SK-N-SH treated with all-trans-retinoic acid at 6 μM for 48 hours (cell line): ENCODE measurements around the gene NSG2.
"Not testable (repeated sequence)": the region's sequence is repeated elsewhere in the genome, so short reads cannot be mapped to it uniquely, and the experiment has no call there.

ENCODE experiments used
- ATAC-seq: fragments of 200-7000 bp; cut with Tn5 transposase; 3 replicates; pipeline ENCODE4 v1.9.1; 2020; ENCODE audit warnings: mild to moderate bottlenecking, moderate library complexity
- ARNTL ChIP-seq: fragments of 450-650 bp; formaldehyde crosslinking; IDR thresholded peaks from 2 replicates; pipeline ENCODE4 v1.5.0; 2020; ENCODE audit warnings: low read depth, mild to moderate bottlenecking, moderate library complexity, borderline replicate concordance
- CREB5 ChIP-seq: fragments of 250-450 bp; sonication (Bioruptor Pico); IDR thresholded peaks from 2 replicates; pipeline ENCODE4 v1.5.1; 2020; ENCODE audit warnings: low read depth, mild to moderate bottlenecking, moderate library complexity
- CSDC2 ChIP-seq: fragments of 250-450 bp; sonication (Bioruptor Pico); IDR thresholded peaks from 2 replicates; pipeline ENCODE4 v1.5.0; 2020; ENCODE audit warnings: mild to moderate bottlenecking, moderate library complexity
- ESRRG ChIP-seq: fragments of 250-450 bp; sonication (Bioruptor Pico); IDR thresholded peaks from 2 replicates; pipeline ENCODE4 v1.6.1; 2021; ENCODE audit warnings: mild to moderate bottlenecking
- GLIS3 ChIP-seq: fragments of 250-450 bp; sonication (Bioruptor Pico); IDR thresholded peaks from 2 replicates; pipeline ENCODE4 v1.5.0; 2020; ENCODE audit warnings: mild to moderate bottlenecking, moderate library complexity
- ISL1 ChIP-seq: fragments of 250-450 bp; sonication (Bioruptor Pico); IDR thresholded peaks from 2 replicates; pipeline ENCODE4 v2.1.2; 2022; ENCODE audit warnings: mild to moderate bottlenecking, moderate library complexity
- OSR1 ChIP-seq: fragments of 250-450 bp; sonication (Bioruptor Pico); IDR thresholded peaks from 2 replicates; pipeline ENCODE4 v1.8.0; 2022; ENCODE audit warnings: moderate library complexity, mild to moderate bottlenecking, inconsistent platforms
- POU6F1 ChIP-seq: fragments of 250-450 bp; sonication (Bioruptor Pico); IDR thresholded peaks from 2 replicates; pipeline ENCODE4 v1.8.0; 2021; ENCODE audit warnings: low read depth, mild to moderate bottlenecking, moderate library complexity, borderline replicate concordance
- PPARA ChIP-seq: fragments of 250-450 bp; sonication (Bioruptor Pico); IDR thresholded peaks from 2 replicates; pipeline ENCODE4 v1.5.0; 2020; ENCODE audit warnings: mild to moderate bottlenecking, borderline replicate concordance
- RARB ChIP-seq: fragments of 250-450 bp; sonication (Bioruptor Pico); IDR thresholded peaks from 2 replicates; pipeline ENCODE4 v1.8.0; 2021; ENCODE audit warnings: mild to moderate bottlenecking, moderate library complexity
- SNAI2 ChIP-seq: fragments of 250-450 bp; sonication (Bioruptor Pico); IDR thresholded peaks from 2 replicates; pipeline ENCODE4 v1.5.0; 2020; ENCODE audit warnings: mild to moderate bottlenecking, moderate library complexity
- TCF4 ChIP-seq: fragments of 250-450 bp; sonication (Bioruptor Pico); IDR thresholded peaks from 2 replicates; pipeline ENCODE4 v1.8.0; 2021; ENCODE audit warnings: mild to moderate bottlenecking, moderate library complexity, borderline replicate concordance
- TOX ChIP-seq: fragments of 250-450 bp; sonication (Bioruptor Pico); IDR thresholded peaks from 2 replicates; pipeline ENCODE4 v1.8.0; 2021; ENCODE audit warnings: mild to moderate bottlenecking, moderate library complexity, borderline replicate concordance
- ZC3H10 ChIP-seq: fragments of 250-450 bp; sonication (Bioruptor Pico); IDR thresholded peaks from 2 replicates; pipeline ENCODE4 v1.5.1; 2021; ENCODE audit warnings: mild to moderate bottlenecking, moderate library complexity
- ZFP30 ChIP-seq: fragments of 450-650 bp; formaldehyde crosslinking; IDR thresholded peaks from 2 replicates; pipeline ENCODE4 v1.5.0; 2022; ENCODE audit warnings: mild to moderate bottlenecking, moderate library complexity
- ZNF565 ChIP-seq: fragments of 450-650 bp; formaldehyde crosslinking; conservative IDR thresholded peaks from 2 replicates; pipeline ENCODE4 v1.5.0; 2020; ENCODE audit warnings: low read depth, mild to moderate bottlenecking, moderate library complexity
- ZNF8 ChIP-seq: fragments of 450-650 bp; formaldehyde crosslinking; IDR thresholded peaks from 2 replicates; pipeline ENCODE4 v1.5.0; 2020; ENCODE audit warnings: mild to moderate bottlenecking, moderate library complexity
- TF ChIP-seq, protein P1 (sequence below): fragments of 250-450 bp; sonication (Bioruptor Pico); IDR thresholded peaks from 2 replicates; pipeline ENCODE4 v1.8.0; 2020; ENCODE audit warnings: mild to moderate bottlenecking, moderate library complexity, borderline replicate concordance
- TF ChIP-seq, protein P2 (sequence below): fragments of 250-450 bp; sonication (Bioruptor Pico); IDR thresholded peaks from 2 replicates; pipeline ENCODE4 v1.5.1; 2021; ENCODE audit warnings: mild to moderate bottlenecking, moderate library complexity

Gene NSG2

DNA sequence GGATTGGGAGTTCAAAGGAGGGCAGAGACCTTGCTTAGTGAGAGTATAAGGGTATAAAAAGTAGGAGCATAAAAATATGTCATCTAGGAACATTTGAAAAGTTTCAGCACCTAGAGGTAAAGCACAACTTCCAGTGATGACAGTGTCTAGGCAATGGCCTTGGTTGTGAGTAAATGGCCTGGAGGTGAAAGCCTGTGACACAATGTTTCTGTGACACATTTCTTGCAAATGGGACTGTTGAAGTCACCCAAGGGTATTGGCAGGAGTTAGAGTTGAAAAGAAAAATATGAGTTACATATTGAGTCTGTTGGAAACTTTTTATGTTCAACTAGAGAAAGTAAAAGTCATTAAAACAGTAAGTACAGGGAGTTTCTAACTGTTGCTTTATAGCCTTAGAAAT lies 41.7 kb upstream of the NSG2 start (continued):
- TF ChIP-seq TCF4 (CRISPR knock-in tag): no peak
- TF ChIP-seq ZC3H10: no peak
- no peak for TF ChIP-seq ESRRG (CRISPR knock-in tag)
- no peak for TF ChIP-seq GLIS3 (CRISPR knock-in tag)
- TF ChIP-seq ZNF8: no peak
- TF ChIP-seq, all 23 proteins: peak for 0

DNA sequence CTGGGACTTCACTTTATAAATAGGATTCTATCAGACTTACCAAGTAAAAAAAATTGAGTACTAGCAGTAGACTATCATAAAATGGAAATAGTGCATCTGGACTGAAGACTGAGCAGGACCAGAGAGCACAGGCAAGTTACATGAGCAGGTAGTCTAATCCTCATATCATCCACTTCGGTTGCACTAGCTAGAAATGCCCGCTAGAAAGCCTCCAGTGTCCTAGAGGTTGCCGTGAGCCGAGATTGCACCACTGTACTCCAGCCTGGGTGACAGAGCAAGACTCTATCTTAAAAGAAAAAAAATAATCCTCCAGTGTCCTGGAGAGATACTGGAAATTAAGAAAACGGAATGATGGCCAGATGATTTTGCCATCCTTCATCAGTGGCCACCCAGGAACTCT lies 36.6 kb upstream of the NSG2 start:
- TF ChIP-seq SNAI2 (no peak), PPARA (CRISPR knock-in tag) (no peak), ZC3H10 (no peak), OSR1 (CRISPR knock-in tag) (no peak), ZNF565 (CRISPR knock-in tag) (no peak), RARB (CRISPR knock-in tag) (no peak)
- TF ChIP-seq, protein P1, sequence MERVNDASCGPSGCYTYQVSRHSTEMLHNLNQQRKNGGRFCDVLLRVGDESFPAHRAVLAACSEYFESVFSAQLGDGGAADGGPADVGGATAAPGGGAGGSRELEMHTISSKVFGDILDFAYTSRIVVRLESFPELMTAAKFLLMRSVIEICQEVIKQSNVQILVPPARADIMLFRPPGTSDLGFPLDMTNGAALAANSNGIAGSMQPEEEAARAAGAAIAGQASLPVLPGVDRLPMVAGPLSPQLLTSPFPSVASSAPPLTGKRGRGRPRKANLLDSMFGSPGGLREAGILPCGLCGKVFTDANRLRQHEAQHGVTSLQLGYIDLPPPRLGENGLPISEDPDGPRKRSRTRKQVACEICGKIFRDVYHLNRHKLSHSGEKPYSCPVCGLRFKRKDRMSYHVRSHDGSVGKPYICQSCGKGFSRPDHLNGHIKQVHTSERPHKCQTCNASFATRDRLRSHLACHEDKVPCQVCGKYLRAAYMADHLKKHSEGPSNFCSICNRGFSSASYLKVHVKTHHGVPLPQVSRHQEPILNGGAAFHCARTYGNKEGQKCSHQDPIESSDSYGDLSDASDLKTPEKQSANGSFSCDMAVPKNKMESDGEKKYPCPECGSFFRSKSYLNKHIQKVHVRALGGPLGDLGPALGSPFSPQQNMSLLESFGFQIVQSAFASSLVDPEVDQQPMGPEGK (CRISPR knock-in tag): no peak
- TF ChIP-seq, protein P2, sequence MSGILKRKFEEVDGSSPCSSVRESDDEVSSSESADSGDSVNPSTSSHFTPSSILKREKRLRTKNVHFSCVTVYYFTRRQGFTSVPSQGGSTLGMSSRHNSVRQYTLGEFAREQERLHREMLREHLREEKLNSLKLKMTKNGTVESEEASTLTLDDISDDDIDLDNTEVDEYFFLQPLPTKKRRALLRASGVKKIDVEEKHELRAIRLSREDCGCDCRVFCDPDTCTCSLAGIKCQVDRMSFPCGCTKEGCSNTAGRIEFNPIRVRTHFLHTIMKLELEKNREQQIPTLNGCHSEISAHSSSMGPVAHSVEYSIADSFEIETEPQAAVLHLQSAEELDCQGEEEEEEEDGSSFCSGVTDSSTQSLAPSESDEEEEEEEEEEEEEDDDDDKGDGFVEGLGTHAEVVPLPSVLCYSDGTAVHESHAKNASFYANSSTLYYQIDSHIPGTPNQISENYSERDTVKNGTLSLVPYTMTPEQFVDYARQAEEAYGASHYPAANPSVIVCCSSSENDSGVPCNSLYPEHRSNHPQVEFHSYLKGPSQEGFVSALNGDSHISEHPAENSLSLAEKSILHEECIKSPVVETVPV (CRISPR knock-in tag): no peak
- no peak for ATAC-seq

DNA sequence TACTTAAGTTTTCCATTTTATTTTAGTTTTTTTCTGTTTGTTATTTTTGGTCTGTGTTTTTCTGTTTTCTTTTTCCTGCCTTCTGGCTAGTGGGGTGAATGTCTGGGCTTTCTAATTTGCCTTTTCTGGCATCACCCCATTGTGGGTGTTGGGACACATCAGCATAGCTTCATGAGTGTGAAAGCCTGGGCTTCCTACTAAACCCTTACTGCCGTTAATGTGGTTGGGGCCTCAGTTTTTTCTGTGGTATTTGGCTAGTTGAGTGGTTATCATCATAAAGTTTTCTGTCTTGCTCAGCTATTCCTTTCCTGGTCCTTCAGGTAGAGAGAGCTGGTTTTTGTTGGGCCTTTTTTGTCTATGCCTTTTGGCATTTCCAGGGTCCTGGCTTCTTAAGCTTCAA lies 35.1 kb upstream of the NSG2 start:
- TF ChIP-seq ZFP30 (no peak), POU6F1 (CRISPR knock-in tag) (no peak), ISL1 (CRISPR knock-in tag) (no peak), CSDC2 (CRISPR knock-in tag) (no peak), ARNTL (no peak), TOX (no peak)
- TF ChIP-seq, protein P1 (CRISPR knock-in tag): no peak
- ATAC-seq: no peak

DNA sequence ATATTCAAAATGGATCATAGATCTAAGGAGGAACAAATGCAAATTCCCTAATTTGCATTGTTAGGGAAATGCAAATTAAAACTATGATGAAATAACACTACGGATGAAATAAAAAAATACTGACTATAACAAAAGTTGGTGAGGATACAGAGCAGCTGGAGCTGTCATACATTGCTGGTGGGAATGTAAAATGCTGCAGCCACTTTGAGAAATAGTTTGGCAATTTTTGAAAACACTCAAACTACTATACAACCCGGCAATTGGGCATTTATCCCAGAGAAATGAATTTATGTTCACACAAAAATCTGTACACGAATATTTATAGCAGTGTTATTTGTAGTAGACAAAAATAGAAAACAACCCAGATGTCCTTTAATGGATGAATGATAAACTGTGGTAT lies 34.1 kb upstream of the NSG2 start:
- TF ChIP-seq POU6F1 (CRISPR knock-in tag) (no peak), ZNF565 (CRISPR knock-in tag) (no peak), CREB5 (CRISPR knock-in tag) (no peak), TCF4 (CRISPR knock-in tag) (no peak), TOX (no peak)
- TF ChIP-seq, protein P2 (CRISPR knock-in tag): no peak
- no peak for ATAC-seq

- not testable (repeated sequence) for ATAC-seq
Observed at GRCh38 chr5:174020069-174020927, 25.2 kb upstream of the NSG2 start.
